NCI-H345 (cell line): ENCODE measurements around the gene ENPEP.
"Not testable (repeated sequence)": the region's sequence is repeated elsewhere in the genome, so short reads cannot be mapped to it uniquely, and the experiment has no call there.

Experiments
- DNase-seq: peaks from one replicate; lab custom pipeline; 2025; lab: John Stamatoyannopoulos, UW

Gene ENPEP

GRCh38 chr4:110475881-110476818 lies at the start of gene ENPEP:
Gene ENPEP (plus strand): TSS chr4:110476155. CDS start chr4:110476415, 260 bp downstream.
- DNase-seq = peak; percentile 20

DNA sequence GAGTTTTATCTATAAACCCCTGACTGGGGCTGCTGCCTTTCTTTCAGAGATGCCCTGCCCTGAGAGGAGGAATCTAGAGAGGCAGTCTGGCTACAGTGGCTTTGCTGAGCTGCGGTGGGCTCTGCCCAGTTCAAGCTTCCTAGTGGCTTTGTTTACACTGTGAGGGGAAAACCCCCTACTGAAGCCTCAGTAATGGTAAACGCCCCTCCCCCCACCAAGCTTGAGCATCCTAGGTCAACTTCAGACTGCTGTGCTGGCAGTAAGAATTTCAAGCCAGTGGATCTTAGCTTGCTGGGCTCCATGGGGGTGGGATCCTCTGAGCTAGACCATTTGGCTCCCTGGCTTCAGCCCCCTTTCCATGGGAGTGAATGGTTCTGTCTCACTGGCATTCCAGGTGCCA lies 44.1 kb upstream of the ENPEP start:
- not testable (repeated sequence) for DNase-seq

- DNase-seq = not testable (repeated sequence)
These were observed 38.7 kb upstream of the ENPEP start for GRCh38 chr4:110437292-110437691.

GRCh38 chr4:110439209-110439608 lies 36.7 kb upstream of the ENPEP start:
- DNase-seq = not testable (repeated sequence)

DNA sequence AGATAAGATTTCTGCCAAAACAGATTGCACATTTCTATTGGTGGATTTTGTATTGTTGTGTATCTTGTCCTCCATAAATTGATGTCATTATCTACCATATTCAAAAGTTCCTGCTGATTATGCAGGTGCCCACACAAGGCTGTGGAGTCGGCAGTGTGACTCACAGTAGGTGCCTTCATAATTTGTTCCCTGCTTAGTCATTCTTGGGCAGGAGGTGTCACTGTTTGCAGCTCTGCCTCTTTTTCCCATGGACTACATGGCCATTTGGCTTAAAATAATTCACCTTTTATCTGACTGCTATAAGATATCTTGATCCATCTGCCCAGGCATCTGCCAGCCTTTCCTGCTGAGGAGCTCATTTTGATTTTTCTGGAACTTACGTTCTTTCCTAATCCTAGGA lies 33.6 kb upstream of the ENPEP start:
- no peak for DNase-seq

GRCh38 chr4:110442788-110443187 lies 33.2 kb upstream of the ENPEP start:
- DNase-seq = no peak

GRCh38 chr4:110449947-110450346 lies 26.0 kb upstream of the ENPEP start:
- no peak for DNase-seq

GRCh38 chr4:110452546-110452945 lies 23.4 kb upstream of the ENPEP start:
- DNase-seq = no peak

GRCh38 chr4:110454441-110454840 lies 21.5 kb upstream of the ENPEP start:
- DNase-seq = no peak

- DNase-seq = no peak
These were observed 17.3 kb upstream of the ENPEP start for GRCh38 chr4:110458494-110459266.

DNA sequence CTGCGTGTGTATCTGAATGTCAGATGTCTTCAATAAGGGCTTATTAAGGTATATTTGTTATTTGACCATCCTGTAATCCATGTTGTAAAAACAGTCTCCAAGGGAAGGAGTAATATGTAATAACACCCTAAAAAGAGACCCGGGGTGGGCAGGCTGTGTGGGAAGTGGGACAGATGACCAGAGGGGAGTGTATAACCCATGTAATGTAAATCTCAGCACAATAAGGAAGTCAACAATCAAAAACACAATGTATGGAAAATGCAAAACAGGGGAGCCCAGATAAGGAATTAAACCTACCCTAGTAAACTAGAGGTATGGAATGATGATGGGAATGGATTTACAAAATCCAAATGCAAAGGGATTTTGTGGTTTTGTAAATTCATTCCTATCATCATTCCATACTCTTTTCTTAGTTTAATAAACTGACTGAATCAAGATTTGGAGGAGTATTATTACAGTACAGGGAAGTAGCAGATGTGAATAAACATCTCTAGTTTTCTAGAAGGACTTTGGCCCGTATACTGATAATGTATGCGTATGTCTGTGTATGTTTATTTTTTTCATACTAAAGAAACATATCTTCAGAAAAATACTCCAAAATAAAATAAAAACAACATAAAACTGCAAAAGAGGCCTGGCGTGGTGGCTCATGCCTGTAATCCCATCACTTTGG lies 15.7 kb upstream of the ENPEP start:
- no peak for DNase-seq

- no peak for DNase-seq
These were observed 8.6 kb upstream of the ENPEP start for GRCh38 chr4:110467400-110467799.

GRCh38 chr4:110472583-110473329 lies 3.2 kb upstream of the ENPEP start:
- DNase-seq = no peak

DNA sequence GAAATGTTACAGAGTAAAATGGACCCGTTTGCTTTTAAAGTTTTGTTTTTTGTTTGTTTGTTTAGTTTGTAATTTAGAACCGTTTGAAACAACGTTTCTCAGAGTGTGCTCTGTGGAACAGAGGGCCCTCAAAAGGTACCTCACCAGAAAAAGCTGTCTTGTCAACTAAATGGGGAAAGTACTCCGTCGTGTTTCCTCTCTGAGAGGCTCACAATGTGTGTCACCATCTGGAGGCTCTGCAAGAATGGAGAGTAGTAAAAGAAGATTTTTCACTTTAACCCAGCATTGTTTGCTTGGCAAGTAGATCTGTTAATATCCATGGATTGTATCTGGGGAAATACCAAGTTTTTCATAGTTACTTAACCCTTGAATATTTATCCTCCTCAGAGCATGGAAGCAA lies 1.5 kb upstream of the ENPEP start:
- no peak for DNase-seq

- DNase-seq = not testable (repeated sequence)
These were observed 875 bp upstream of the ENPEP start for GRCh38 chr4:110475080-110475479.

GRCh38 chr4:110477836-110478235 lies 1.9 kb downstream of the ENPEP start:
- DNase-seq = no peak

DNA sequence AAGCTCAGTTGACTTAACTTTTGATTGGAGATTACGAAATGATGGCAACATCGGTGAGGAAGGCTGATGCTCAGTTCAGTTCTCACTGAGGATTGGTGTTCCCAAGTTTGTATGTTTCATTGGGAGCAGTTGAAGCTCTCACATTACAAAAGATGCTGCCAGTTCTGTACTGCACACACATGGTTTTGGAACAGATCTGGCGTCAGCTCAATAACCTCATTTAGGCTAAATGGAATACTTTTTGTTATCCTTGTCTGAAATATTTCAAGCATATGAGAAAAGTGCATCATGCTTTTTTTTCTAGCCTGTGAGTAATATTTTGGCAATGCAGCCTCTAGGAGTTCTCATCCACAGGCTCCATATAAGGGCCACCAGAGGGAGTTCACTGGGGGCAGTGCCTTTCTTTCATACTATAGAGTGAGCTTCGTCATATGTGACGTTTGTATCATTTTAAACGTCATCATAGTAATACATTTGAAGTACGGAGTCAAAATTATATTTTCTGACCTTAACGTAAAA lies 4.1 kb downstream of the ENPEP start:
- DNase-seq = no peak

DNA sequence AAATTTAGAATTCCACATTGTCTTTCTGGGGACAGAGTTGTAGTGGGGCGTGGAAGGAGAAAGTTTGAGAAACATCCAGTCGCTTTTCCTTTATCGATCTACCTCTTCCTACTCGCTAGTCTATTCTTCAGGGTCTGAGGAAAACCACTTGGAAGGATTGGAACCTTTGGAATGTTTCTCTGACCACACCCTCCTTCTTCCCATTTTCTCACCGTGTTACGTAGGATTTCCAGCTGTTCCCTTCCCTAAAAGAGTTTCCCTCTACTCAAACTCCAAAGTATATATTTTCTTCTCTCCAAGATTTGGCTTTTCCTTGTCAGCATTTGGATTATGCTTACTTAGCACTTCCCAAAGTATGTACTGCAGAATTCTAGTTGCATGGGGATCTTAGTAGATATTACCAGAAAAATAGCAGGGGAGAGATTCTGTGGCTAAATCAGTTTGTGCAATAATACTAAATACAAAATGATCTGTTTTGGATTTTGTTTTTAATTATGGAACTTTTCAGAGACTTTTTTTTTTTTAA lies 4.9 kb downstream of the ENPEP start:
- DNase-seq = no peak

- no peak for DNase-seq
These were observed 7.6 kb downstream of the ENPEP start for GRCh38 chr4:110483516-110483915.

DNA sequence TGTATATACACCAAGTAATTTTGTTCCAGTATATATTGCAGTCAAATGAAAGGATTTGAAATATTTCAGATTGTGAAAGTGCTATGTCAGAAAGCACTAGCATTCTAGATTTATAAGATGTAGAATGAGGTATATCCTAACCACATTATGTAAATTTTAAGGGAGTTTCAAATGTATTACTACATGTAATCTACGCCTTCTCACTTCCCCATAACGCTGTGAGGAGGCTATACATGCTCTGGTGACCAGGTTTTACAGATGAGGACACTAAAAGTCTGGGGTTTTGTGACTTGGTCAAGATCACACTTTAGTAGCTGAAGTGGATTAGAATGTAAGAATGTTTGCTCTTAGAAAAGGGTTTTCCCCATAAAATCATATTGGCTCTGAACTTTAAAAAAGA lies 8.1 kb downstream of the ENPEP start:
- DNase-seq = no peak

DNA sequence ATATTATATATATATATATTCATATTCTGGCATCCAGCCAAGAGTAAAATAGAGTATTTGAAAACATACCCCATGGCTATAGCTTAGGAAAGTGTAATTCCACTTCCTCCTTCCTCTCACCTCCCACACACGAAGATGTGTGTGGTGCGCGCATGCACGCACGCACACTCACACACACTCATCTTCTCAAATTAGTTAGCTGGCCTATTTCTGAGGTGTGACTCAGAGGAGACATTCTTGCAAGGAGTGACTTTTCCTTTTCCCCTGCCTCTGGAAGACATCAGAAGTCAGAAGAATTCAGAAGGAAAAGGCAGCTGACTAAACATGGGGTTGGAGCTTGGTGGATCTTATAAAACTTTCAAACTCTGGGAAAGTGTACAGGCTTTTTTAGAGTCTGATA lies 8.8 kb downstream of the ENPEP start:
- no peak for DNase-seq
